HepG2 (cell line): ENCODE results near the gene PKLR.

Source experiments
- KLF16 ChIP-seq, 2 experiments: sonication (generic) in 1 of 2; formaldehyde crosslinking in 1 of 2; IDR thresholded peaks; 2 replicates each; pipeline versions ENCODE4 v1.6.1 to v1.8.0; 2016 to 2023; ENCODE audit warnings: missing genetic modification reagents in 2 of 2, missing compliant biosample characterization in 1 of 2
- MEIS1 ChIP-seq: sonication (generic); formaldehyde crosslinking; IDR thresholded peaks from 2 replicates; pipeline ENCODE4 v1.9.0; 2021; ENCODE audit warnings: mild to moderate bottlenecking, missing genetic modification reagents, moderate library complexity, borderline replicate concordance
- RARG ChIP-seq: sonication (generic); formaldehyde crosslinking; IDR thresholded peaks from 2 replicates; pipeline ENCODE4 v1.4.0; 2020; ENCODE audit warnings: low read depth, mild to moderate bottlenecking, missing genetic modification reagents
- TCF7 ChIP-seq: sonication (generic); IDR thresholded peaks from 2 replicates; pipeline ENCODE4 v1.6.1; 2016; ENCODE audit warnings: antibody characterized with exemption, low read depth
- ZNF274 ChIP-seq: sonication (generic); formaldehyde crosslinking; IDR thresholded peaks from 2 replicates; pipeline ENCODE4 v1.5.1; 2020; ENCODE audit warnings: mild to moderate bottlenecking, missing genetic modification reagents
- TF ChIP-seq, protein P1 (sequence below): sonication (generic); formaldehyde crosslinking; IDR thresholded peaks from 2 replicates; pipeline ENCODE4 v1.5.0; 2020; ENCODE audit warnings: mild to moderate bottlenecking, missing genetic modification reagents, moderate library complexity

DNA sequence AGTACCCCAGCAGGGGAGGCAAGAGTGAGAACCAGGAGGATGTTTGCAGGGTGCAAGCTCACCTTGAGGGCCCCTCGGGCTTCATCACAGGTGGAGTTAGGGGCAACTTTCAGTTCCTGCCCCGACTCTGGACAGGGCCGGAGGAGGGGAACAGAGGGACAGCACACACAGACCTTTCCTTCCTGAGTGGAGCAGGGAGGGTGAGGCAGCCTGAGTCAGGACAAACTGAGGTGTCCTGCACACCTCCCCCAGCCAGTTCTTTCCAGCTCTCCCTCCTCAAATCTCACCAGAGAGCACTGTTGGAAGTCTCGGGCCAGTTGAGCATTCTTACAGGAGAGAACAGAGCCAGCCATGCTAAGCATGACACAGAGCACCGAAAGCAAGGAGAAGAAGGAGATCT, 47.4 kb downstream of the PKLR start:
- TF ChIP-seq ZNF274 (no peak), TCF7 (no peak), KLF16 (CRISPR knock-in tag; IDR thresholded peaks at IDR 0.05) (no peak), RARG (CRISPR knock-in tag) (no peak), MEIS1 (CRISPR knock-in tag) (no peak)
- TF ChIP-seq, protein P1, sequence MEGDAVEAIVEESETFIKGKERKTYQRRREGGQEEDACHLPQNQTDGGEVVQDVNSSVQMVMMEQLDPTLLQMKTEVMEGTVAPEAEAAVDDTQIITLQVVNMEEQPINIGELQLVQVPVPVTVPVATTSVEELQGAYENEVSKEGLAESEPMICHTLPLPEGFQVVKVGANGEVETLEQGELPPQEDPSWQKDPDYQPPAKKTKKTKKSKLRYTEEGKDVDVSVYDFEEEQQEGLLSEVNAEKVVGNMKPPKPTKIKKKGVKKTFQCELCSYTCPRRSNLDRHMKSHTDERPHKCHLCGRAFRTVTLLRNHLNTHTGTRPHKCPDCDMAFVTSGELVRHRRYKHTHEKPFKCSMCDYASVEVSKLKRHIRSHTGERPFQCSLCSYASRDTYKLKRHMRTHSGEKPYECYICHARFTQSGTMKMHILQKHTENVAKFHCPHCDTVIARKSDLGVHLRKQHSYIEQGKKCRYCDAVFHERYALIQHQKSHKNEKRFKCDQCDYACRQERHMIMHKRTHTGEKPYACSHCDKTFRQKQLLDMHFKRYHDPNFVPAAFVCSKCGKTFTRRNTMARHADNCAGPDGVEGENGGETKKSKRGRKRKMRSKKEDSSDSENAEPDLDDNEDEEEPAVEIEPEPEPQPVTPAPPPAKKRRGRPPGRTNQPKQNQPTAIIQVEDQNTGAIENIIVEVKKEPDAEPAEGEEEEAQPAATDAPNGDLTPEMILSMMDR, result no peak
